Stimulated activated naive CD4-positive, alpha-beta T cell (primary cell): Measurements from ENCODE around the gene ADAMTS9.

Source experiments
- DNase-seq, 6 experiments: peaks; one replicate each; lab custom pipeline; 2025; lab: John Stamatoyannopoulos, UW

The ADAMTS9 gene

GRCh38 chr3:64490180-64490724 is 197.5 kb downstream of the ADAMTS9 start:
- DNase-seq, result no peak

DNA sequence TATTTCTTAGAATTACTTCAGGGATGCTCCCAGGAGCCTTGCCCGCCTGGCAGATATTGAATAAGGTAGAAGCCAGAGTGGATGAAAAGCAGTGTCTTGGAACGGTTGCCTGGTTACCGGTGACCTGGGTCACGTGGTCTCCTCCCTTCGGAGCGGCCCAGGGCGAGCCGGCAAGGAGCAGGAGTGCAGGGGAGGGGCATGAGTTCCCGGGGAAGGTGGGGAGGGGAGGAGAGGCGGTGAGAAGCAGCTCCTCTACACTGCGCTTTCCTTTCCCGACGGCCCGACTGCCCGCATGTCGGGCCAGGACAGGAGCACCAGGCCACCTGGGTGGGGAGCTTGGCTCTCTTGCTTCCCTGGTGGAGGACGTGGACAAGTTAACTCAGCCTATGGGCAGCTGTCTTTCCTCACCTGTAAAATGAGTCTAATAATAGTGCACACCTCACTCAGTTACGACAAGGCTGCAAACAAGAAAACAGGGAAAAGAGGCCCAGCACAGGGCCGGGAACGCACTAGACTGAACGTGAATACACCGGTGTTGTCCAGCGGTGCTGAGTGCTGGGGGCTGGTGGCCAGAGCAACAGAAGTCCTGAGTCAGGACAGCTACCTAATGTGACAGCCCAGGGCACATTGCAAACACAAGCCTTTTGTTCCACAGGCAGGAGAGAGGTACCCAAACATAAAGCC is 198.3 kb downstream of the ADAMTS9 start:
- DNase-seq, result no peak

DNA sequence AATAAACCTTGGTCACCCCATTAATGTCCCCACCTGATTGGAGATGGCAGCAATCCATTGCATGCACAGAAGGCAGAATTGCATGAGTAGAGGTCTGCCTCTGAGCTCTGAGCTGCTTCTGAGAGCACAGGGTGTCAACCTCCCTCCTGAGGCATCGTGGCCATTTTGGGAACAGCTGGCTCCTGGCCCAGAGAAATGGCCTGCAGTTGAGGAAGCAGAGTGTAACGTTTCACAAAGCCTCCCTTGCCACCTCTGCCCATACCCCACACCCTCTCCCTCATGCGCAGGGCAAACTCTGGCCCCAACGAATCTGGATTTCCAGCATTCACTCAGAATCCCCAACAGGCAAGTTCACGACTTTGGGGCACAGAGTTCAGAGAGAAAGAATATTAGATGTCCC is 198.9 kb downstream of the ADAMTS9 start:
- no peak for DNase-seq

- peak; percentile 14 to 59 (median 43) for DNase-seq
These were observed 203.4 kb downstream of the ADAMTS9 start for GRCh38 chr3:64484289-64484992.

DNA sequence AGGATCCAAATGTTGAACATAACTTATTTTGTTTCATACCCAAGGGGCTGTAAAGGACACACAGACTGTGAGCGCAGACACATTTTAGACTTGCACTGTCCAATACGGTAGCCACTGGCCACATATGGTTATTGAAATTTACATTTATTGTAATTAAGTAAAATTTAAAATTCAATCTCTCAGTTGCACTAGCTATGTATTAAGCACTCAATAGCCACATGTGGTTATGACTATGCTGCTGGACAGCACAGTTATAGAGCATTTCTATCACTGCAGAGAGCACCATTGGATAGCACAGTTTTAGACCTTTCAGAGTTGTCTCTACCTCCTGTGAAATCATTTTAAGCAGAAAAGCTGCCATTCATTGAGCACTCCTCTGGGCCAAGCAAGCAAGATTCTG is 204.3 kb downstream of the ADAMTS9 start:
- DNase-seq, result no peak

DNA sequence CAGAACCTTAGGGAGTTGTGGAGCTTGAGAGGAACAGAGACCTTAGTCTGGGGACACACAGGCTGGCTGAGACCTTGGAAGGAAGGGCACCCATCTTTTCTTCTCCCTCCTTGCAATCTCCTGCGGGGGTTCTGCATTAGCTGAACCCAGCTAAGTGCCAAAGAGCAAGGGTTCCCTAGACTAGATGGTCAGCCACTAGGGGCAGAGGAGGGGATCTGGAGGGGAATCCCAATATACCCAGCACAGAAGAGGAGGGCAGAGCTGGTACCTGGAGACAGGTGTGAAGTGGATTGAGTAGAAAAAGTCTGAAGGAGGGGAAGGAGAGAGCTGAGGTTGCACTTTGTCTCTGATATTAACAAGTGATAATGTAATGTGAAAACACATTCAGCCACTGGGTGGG is 212.8 kb downstream of the ADAMTS9 start:
- no peak for DNase-seq

DNA sequence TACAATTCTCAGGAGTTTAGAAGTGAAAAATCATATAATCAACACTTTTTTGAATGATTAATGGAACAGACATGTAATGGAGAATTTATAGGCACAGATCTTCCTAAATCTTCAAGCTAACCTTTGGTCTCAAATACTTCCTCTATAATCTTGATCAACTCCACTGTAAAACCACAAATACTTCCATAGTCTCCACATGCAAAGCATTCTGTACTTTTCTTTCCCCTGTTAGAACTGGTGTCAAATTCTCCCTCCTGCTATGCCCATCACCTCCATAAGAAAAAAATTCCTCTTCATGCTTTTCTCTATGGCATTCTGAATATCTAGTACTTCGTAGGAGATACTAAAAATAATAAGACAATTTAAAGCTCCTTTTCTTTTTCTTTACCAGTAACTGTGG is 214.3 kb downstream of the ADAMTS9 start:
- DNase-seq, result no peak

DNA sequence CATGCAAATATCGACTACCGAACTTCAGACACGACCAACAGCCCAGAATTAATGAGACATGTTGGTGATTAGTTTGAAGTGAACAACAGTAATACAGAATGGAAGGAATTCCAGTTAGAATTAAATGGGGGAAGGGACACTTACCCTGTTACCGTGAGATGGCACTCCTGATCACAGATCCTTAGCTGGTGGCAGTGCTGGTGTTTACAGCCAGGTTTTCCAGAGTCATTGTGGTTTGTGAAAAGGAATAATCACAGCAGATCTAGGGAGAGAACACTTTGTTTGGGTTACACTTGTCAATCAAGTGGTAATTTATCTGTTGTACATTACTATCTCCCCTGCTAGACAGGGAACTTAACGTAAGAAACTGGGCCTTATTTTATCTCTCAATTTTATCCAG is 217.4 kb downstream of the ADAMTS9 start:
- no peak for DNase-seq

GRCh38 chr3:64467255-64467944 is 220.4 kb downstream of the ADAMTS9 start:
- no peak for DNase-seq
